Kidney (tissue), 14 donors: Measurements from ENCODE around the gene PRKAR1B. TPM values are rescaled to one million over a fixed set of nuclear protein-coding genes. Genes with fewer than 3 reads are reported as not detected.
A peak's percentile ranks its signal among the peaks of the same experiment; 100 is the strongest.

ENCODE experiments used
- DNase-seq, 5 donors: peaks; one replicate each; pipeline ENCODE4 v3.0.0-alpha.2; 2013 to 2020
- FAIRE-seq: peaks from 2 replicates; lab custom pipeline; 2012; peaks lifted over from hg19 to GRCh38; lab: Jason Lieb, UNC
- H3K27ac ChIP-seq, 2 donors: one replicate each; pipeline ENCODE4 v1.7.0; 2013; ENCODE audit warnings: low read depth in 2 of 2, low read length in 2 of 2, inconsistent platforms in 1 of 2
- H3K27me3 ChIP-seq: one replicate; pipeline ENCODE4 v1.7.1; 2013; ENCODE audit warnings: low read length, inconsistent platforms; ENCODE audit not compliant: control insufficient read depth, insufficient read depth
- H3K36me3 ChIP-seq, 3 donors: one replicate each; pipeline versions ENCODE4 v1.7.0 to v1.7.1; 2013; ENCODE audit warnings: low read length in 3 of 3, control low read depth in 1 of 3, inconsistent platforms in 1 of 3; ENCODE audit not compliant: insufficient read depth in 3 of 3, control insufficient read depth in 2 of 3
- H3K4me1 ChIP-seq, 3 donors: one replicate each; pipeline versions ENCODE4 v1.7.0 to v1.7.1; 2013; ENCODE audit warnings: low read length in 3 of 3, inconsistent platforms in 1 of 3, low read depth in 1 of 3; ENCODE audit not compliant: control insufficient read depth in 2 of 3, insufficient read depth in 2 of 3
- H3K4me3 ChIP-seq, 3 donors: one replicate each; pipeline versions ENCODE4 v1.7.0 to v1.8.1; 2013; ENCODE audit warnings: low read length in 3 of 3, control low read depth in 1 of 3, inconsistent platforms in 1 of 3
- H3K9ac ChIP-seq, 3 donors: one replicate each; pipeline versions ENCODE4 v1.7.0 to v1.7.1; 2013; ENCODE audit warnings: low read length in 3 of 3, control low read depth in 1 of 3, inconsistent platforms in 1 of 3
- H3K9me3 ChIP-seq, 3 donors: one replicate each; pipeline versions ENCODE4 v1.7.0 to v1.7.1; 2013; ENCODE audit warnings: low read length in 3 of 3, control low read depth in 1 of 3, inconsistent platforms in 1 of 3; ENCODE audit not compliant: control insufficient read depth in 2 of 3, insufficient read depth in 1 of 3
- intact Hi-C: fragments of 100-400 bp; cut with DNase I; formaldehyde crosslinking; loops from one replicate; pipeline ENCODE4 v1.11.1; 2022
- polyA plus RNA-seq: library from polyadenylated mRNA; stranded (reverse); fragments of 350-450 nt; fragmentation: Illumina TruSeq; extraction: RNeasy Lipid Tissue Mini Kit (QIAGEN cat#74804); gene quantifications from one replicate; pipeline ENCODE4 v1.2.3, GENCODE V29; 2014; ENCODE audit warnings: low read depth, low replicate concordance; ENCODE audit not compliant: insufficient read depth
- total RNA-seq: library from RNA; stranded (reverse); fragmentation: NEBNext Ultra II Directional; extraction: Animal tissue kit (Norgen Biotek cat#: 25700); gene quantifications from one replicate; pipeline ENCODE4 v1.2.1, GENCODE V29; 2021
- TF ChIP-seq, protein P1 (sequence below): IDR thresholded peaks from 3 replicates; pipeline ENCODE4 v1.5.1; 2012; ENCODE audit warnings: mild to moderate bottlenecking, moderate library complexity, borderline replicate concordance; ENCODE audit not compliant: insufficient read depth; ENCODE audit errors: extremely low read depth
- donor health status: control.
- donor health status: control.
- donor health status: control.
- donor health status: control.
- donor health status: control.
- donor health status: DM: yes; HTN: yes; CAD: no.
- donor health status: Normal renal cell carcinoma (clear cell type).

Gene PRKAR1B
- total and polyA plus RNA-seq, 2 donors from 2014 or later, result 15.9 to 21.4 TPM

DNA sequence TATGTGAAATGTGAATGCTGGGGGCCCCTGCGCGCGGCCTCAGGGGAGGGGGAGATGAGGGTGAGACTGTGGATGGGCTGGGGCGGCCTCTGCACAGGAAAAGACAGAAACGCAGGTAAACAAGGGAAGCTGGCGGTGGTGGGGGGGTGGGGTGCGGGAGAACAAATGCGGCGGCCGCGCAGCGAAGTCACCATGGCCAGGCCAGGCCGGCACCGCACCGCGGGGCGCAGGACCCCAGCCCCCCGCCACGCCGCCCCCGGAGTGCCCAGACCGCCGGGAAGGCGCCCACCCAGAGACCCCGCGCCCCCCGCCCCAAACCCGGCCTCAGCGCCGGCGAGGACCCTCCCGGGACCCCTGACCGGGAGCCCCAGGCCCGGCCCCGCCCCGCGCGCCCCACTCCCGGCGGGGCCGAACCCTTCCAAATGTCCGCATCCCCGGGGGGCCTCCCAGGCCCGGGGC is 15.1 kb downstream of the PRKAR1B start:
- H3K9ac ChIP-seq, result no peak overlapping the region
- TF ChIP-seq, protein P1, sequence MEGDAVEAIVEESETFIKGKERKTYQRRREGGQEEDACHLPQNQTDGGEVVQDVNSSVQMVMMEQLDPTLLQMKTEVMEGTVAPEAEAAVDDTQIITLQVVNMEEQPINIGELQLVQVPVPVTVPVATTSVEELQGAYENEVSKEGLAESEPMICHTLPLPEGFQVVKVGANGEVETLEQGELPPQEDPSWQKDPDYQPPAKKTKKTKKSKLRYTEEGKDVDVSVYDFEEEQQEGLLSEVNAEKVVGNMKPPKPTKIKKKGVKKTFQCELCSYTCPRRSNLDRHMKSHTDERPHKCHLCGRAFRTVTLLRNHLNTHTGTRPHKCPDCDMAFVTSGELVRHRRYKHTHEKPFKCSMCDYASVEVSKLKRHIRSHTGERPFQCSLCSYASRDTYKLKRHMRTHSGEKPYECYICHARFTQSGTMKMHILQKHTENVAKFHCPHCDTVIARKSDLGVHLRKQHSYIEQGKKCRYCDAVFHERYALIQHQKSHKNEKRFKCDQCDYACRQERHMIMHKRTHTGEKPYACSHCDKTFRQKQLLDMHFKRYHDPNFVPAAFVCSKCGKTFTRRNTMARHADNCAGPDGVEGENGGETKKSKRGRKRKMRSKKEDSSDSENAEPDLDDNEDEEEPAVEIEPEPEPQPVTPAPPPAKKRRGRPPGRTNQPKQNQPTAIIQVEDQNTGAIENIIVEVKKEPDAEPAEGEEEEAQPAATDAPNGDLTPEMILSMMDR, result no peak
- no peak overlapping the region for H3K27ac ChIP-seq
- FAIRE-seq (no peak), DNase-seq (peak in 2 of 5 donors; percentile 30 to 63)
- H3K9me3 ChIP-seq, result no peaks in the 10 kb centered on the region
- H3K4me1 ChIP-seq, result peaks cover 0 to 4% (median 0%) of the 10 kb centered on the region in 3 donors
- intact Hi-C loops, result no loop called here
- H3K4me3 ChIP-seq, result peak overlapping the region in 1 of 3 donors; percentile 43
- no peaks in the 10 kb centered on the region for H3K36me3 ChIP-seq
- no peaks in the 10 kb centered on the region for H3K27me3 ChIP-seq

DNA sequence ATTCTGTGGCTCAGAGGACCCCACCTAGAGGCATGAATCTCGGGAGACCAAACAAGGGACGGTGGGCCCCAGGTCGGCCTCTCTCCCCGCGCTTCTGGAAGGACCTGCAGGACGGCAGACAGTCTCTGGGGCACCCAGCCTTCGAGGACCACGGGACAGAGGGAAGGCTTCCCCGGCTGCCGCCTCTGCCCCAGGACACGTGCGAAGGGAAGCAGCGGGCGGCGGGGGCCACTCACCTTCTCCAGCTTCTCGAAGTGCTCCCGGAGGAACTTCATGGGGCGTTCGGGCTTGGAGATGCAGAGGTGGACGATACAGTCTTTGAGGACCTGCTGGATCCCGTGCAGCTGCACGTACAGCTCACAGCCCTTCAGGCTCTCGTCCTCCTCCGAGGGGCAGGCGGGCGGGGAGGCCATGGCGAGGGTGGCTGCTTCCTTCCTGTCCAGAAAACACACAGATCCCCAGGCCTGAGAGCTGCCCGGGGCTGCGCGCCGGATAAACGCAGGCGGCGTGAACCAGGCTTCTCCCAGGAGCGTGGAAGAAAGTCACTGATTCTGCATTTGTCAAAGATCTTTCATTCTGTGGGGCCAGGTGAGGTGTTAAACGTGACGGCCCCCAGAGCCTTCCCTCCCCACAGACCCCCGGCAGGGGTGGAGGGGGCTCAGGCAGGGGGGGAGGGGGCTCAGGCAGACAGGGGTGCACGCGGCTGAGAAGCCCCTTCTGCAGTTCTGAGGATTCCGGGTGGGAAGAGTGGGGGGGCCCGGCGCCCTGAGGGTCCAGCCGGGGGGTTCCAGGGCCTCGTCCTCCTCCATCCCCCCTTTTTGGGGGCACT is 15.8 kb downstream of the PRKAR1B start:
- no peak overlapping the region for H3K27ac ChIP-seq
- H3K9me3 ChIP-seq, result no peaks in the 10 kb centered on the region
- no peaks in the 10 kb centered on the region for H3K36me3 ChIP-seq
- H3K27me3 ChIP-seq, result no peaks in the 10 kb centered on the region
- peak overlapping the region in 2 of 3 donors; percentile 20 to 43 for H3K4me3 ChIP-seq
- TF ChIP-seq, protein P1, result no peak
- no peak overlapping the region for H3K9ac ChIP-seq
- peaks cover 0 to 4% (median 0%) of the 10 kb centered on the region in 3 donors for H3K4me1 ChIP-seq
- FAIRE-seq, result no peak
- intact Hi-C loops, result no loop called here
- DNase-seq, result peak in 4 of 5 donors; percentile 49 to 75 (median 62)

DNA sequence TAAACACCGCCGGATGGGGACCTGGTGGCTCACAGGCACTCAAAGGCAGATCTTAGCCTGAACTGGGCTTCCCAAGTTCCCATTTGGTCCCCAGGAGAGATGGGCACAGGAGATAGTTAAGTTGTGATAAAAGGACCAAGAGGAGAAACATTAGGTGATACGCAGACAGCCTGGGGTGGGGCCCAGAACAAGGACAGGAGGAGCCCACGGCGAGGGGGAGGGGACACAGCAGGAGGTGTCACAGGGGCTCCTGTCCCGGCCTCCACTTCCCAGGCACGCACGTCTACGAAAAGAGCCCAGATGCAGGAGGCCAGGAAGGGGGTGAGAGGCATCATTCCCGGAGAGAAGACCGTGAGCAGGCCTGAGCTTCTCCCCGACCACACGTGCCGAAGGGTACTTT is 16.9 kb downstream of the PRKAR1B start:
- intact Hi-C loops, result no loop called here
- Histone ChIP-seq H3K4me1 (peaks cover 0 to 4% (median 0%) of the 10 kb centered on the region in 3 donors), H3K9ac (no peak overlapping the region), H3K9me3 (no peaks in the 10 kb centered on the region), H3K27ac (no peak overlapping the region), H3K4me3 (no peak overlapping the region), H3K27me3 (no peaks in the 10 kb centered on the region), H3K36me3 (no peaks in the 10 kb centered on the region)
- FAIRE-seq (no peak), DNase-seq (peak in 2 of 5 donors; percentile 25 to 47)
- TF ChIP-seq, protein P1, result no peak
